ENCODE results near the gene PAIP1.
A peak's percentile ranks its signal among the peaks of the same experiment; 100 is the strongest.

PAIP1 gene

DNA sequence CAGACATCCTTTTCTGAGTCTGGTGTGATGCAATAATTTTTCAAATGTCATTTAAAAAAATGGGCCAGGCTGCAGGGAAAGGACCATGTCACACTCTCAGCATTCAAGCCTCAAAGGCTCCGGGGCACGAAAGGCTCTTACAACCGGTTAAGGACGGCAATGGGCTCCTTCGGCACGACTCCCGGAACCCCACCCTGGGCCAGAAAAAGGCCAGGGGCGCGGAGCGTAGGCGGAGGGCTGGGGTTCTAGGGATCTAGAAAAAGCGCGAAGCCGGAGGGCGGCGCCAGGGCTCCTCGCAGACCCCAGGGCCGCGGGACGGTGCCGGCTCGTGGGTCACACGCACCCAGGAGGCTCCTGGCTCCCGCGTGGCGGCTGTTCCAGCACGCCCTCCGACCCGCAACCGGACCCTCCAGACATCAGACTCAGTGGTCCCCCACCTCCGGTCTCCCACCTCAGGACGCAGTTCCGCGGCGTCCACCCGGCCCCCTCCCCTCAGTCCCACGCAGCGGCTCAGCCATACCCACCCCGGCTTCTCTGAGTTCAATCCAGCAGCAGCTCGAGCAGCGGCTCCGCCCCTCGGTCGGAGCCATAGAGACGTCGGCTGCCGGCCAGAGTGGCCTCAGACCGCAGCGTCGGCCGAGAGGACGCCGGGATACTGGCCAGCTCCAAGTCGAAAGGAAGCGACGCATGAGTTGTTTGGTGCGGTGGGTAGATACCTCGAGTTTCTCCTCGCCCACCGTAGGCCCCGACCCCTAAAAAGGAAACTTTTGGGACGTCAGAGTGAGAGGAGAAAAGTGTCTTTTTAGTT is 73.4 kb downstream of the PAIP1 start, which contains the start of gene TMEM267:
Gene TMEM267, minus strand, starts transcription at position 568 of the 808 bp plus-strand sequence. CDS start 29,896 bp downstream, outside the sequence.
- H3K9me3 ChIP-seq (ENCODE audit: control insufficient read depth, insufficient read depth, low read depth, low read length) = no peaks in the 10 kb centered on the region
- H3K9ac ChIP-seq (ENCODE audit: low read length) = peak within 1 kb of the TSS; percentile 97
- peaks cover 9% of the 10 kb centered on the region for H3K36me3 ChIP-seq (ENCODE audit: control insufficient read depth, insufficient read depth, low read length)
- H3K27me3 ChIP-seq (ENCODE audit: control insufficient read depth, insufficient read depth, low read length) = no peaks in the 10 kb centered on the region
- peak within 1 kb of the TSS; percentile 89 for H3K27ac ChIP-seq (ENCODE audit: low read depth, low read length)
- H3K4me1 ChIP-seq (ENCODE audit: control insufficient read depth, insufficient read depth, low read length) = peaks cover 10% of the 10 kb centered on the region
- peak within 1 kb of the TSS; percentile 95 for H3K4me3 ChIP-seq (ENCODE audit: low read depth, low read length)

DNA sequence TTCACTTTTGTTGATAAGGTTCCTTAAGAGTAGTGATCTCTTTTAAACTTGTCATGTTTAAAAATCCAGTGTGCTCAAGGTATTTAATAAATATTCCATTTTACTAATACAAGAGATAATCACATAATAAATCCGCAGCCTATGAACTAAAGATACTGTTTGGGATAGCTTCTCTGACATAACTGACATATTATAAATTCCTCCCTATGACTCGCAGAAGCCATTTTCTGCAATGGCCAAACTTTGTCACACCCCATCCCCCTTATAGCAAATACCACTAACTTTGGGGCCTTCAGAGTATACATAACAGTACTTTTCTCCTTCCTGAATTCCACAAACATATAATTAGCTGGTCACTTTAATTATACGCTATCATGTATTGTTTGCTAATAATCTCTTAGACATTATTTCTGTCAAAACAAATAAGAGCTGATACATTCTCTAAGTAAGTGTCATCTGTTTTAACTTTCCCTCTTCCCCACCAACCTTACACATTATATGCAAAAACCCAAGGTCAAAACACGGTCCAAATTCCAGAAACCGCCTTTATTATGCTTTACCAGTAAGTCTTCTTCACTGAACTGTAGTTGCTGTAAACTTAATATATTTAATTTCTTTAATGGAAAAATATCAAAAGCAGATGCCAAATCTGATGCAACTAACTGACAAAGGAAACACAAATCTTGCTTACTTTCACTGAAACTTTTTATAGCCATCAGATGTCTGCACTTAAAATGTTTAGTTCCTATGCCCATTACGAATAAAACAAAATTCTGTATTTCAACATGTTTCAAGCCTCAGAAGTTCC is 74.2 kb downstream of the PAIP1 start:
- peak overlapping the region; percentile 97 for H3K9ac ChIP-seq (ENCODE audit: low read length)
- H3K36me3 ChIP-seq (ENCODE audit: control insufficient read depth, insufficient read depth, low read length) = peaks cover 2% of the 10 kb centered on the region
- H3K4me3 ChIP-seq (ENCODE audit: low read depth, low read length) = peak overlapping the region; percentile 95
- H3K27ac ChIP-seq (ENCODE audit: low read depth, low read length) = peak overlapping the region; percentile 89
- no peaks in the 10 kb centered on the region for H3K9me3 ChIP-seq (ENCODE audit: control insufficient read depth, insufficient read depth, low read depth, low read length)
- H3K4me1 ChIP-seq (ENCODE audit: control insufficient read depth, insufficient read depth, low read length) = peaks cover 10% of the 10 kb centered on the region
- H3K27me3 ChIP-seq (ENCODE audit: control insufficient read depth, insufficient read depth, low read length) = no peaks in the 10 kb centered on the region
